ENCODE data around the gene ZSWIM5.
A peak's percentile ranks its signal among the peaks of the same experiment; 100 is the strongest.
"Not testable (repeated sequence)": the region's sequence is repeated elsewhere in the genome, so short reads cannot be mapped to it uniquely, and the experiment has no call there.

The ZSWIM5 gene

DNA sequence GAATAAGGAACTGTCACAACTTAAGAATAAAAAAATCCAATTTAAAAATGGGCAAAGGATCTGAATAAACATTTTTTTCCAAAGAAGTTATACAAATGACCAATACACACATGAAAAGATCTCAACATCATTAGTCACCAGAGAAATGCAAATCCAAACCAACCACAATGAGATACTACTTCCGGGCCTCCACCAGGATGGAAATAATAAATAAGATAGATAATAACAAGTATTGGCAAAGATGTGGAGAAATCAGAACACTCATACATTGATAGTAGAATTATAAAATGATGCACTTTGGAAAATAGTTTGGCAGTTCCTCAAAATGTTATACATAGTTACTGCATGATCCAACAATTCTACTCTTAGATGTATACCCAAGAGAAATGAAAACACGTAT lies 18.7 kb downstream of the ZSWIM5 start:
- H3K4me3 ChIP-seq (ENCODE audit: control insufficient read depth, low read depth, low read length): no peak overlapping the region
- TF ChIP-seq, protein P1, sequence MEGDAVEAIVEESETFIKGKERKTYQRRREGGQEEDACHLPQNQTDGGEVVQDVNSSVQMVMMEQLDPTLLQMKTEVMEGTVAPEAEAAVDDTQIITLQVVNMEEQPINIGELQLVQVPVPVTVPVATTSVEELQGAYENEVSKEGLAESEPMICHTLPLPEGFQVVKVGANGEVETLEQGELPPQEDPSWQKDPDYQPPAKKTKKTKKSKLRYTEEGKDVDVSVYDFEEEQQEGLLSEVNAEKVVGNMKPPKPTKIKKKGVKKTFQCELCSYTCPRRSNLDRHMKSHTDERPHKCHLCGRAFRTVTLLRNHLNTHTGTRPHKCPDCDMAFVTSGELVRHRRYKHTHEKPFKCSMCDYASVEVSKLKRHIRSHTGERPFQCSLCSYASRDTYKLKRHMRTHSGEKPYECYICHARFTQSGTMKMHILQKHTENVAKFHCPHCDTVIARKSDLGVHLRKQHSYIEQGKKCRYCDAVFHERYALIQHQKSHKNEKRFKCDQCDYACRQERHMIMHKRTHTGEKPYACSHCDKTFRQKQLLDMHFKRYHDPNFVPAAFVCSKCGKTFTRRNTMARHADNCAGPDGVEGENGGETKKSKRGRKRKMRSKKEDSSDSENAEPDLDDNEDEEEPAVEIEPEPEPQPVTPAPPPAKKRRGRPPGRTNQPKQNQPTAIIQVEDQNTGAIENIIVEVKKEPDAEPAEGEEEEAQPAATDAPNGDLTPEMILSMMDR (conservative IDR thresholded peaks at IDR 0.05; ENCODE audit: control insufficient read depth, insufficient read depth, low read depth, low read length): no peak
- DNase-seq (ENCODE audit: low read depth): peak; percentile 28

DNA sequence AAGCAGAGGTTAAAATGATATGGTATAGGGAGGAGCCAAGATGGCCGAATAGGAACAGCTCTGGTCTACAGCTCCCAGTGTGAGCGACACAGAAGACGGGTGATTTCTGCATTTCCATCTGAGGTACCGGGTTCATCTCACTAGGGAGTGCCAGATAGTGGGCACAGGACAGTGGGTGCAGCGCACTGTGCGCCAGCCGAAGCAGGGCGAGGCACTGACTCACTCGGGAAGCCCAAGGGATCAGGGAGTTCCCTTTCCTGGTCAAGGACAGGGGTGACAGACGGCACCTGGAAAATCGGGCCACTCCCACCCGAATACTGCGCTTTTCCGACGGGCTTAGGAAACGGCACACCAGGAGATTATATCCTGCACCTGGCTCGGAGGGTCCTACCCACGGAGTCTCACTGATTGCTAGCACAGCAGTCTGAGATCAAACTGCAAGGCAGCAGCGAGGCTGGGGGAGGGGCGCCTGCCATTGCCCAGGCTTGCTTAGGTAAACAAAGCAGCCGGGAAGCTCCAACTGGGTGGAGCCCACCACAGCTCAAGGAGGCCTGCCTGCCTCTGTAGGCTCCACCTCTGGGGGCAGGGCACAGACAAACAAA lies 26.4 kb downstream of the ZSWIM5 start:
- DNase-seq (ENCODE audit: low read depth); H3K4me3 ChIP-seq (ENCODE audit: control insufficient read depth, low read depth, low read length): not testable (repeated sequence)

DNA sequence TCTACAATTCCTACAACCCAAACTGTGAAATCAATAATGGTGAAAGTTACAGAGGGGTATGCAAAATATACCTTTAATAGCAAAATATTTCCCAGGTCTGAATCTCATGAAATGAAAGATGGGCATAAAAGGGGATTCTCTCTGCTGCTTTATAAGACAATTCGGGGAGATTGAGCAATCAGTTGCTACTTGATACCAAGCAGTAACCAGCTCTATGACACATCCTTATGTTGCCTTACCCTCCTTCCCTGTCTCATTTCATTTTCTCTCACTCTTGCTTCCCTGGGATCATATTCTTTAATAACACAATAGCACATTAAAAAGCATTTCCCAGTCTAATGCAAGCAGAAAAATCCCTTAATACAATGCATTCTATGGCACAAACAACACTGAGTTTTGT lies 29.0 kb downstream of the ZSWIM5 start:
- no peak overlapping the region for H3K4me3 ChIP-seq (ENCODE audit: control insufficient read depth, low read depth, low read length)
- DNase-seq (ENCODE audit: low read depth): peak; percentile 42
- TF ChIP-seq, protein P1 (conservative IDR thresholded peaks at IDR 0.05; ENCODE audit: control insufficient read depth, insufficient read depth, low read depth, low read length): no peak

DNA sequence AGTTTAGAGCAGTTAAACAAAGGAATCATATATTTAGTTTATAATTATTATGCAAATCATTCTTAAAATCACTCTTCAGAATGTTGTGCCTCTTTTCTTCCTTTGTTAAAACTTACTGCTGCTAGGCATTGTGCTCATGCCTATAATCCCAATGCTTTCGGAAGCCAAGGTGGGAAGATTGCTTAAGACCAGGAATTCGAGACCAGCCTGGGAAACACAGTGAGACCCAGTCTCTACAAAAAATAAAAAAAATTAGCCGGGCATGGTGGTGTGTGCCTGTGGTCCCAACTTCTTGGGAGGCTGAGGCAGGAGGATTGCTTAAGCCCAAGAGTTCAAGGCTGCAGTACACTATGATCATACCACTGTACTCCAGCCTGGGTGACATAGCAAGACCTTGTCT lies 33.6 kb downstream of the ZSWIM5 start:
- TF ChIP-seq, protein P1 (conservative IDR thresholded peaks at IDR 0.05; ENCODE audit: control insufficient read depth, insufficient read depth, low read depth, low read length): no peak
- H3K4me3 ChIP-seq (ENCODE audit: control insufficient read depth, low read depth, low read length): no peak overlapping the region
- no peak for DNase-seq (ENCODE audit: low read depth)

DNA sequence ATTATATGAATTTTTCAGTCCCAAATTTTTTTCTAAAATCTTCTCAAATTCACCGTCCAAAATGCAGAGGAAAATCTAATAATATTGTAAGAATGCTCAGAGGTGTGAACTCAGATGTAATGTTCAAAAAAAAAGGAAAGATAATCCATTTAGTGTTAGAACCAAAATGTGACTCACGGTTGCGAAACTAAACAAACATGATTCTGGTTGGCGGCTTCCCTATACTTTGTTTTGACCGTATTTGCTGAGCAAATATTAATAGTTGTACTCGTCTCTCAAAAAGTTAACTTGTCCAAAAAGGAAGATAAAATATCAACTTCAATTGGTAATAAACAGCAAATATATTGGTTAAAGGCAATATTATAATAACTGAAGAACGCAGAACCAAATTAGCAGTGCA lies 34.4 kb downstream of the ZSWIM5 start:
- DNase-seq (ENCODE audit: low read depth): peak; percentile 44
- TF ChIP-seq, protein P1 (conservative IDR thresholded peaks at IDR 0.05; ENCODE audit: control insufficient read depth, insufficient read depth, low read depth, low read length): no peak
- H3K4me3 ChIP-seq (ENCODE audit: control insufficient read depth, low read depth, low read length): no peak overlapping the region

DNA sequence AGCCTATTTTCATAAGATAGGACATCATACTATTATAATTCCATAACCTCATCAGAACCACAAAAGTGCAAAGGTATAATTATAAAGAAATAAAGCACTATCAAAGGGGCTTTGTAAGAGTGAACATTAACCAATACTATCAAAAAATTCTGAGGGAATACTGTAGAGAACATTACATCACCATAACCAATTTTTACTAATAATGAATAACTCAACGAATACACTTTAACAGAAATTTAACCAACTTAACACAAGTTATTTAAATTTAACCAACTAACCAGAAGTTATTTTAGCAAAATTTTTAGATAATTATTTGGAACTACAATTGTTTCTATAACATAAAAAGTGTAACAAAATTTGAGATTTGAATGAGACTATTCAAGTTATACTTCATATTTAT lies 34.8 kb downstream of the ZSWIM5 start:
- no peak overlapping the region for H3K4me3 ChIP-seq (ENCODE audit: control insufficient read depth, low read depth, low read length)
- DNase-seq (ENCODE audit: low read depth): no peak
- TF ChIP-seq, protein P1 (conservative IDR thresholded peaks at IDR 0.05; ENCODE audit: control insufficient read depth, insufficient read depth, low read depth, low read length): no peak

DNA sequence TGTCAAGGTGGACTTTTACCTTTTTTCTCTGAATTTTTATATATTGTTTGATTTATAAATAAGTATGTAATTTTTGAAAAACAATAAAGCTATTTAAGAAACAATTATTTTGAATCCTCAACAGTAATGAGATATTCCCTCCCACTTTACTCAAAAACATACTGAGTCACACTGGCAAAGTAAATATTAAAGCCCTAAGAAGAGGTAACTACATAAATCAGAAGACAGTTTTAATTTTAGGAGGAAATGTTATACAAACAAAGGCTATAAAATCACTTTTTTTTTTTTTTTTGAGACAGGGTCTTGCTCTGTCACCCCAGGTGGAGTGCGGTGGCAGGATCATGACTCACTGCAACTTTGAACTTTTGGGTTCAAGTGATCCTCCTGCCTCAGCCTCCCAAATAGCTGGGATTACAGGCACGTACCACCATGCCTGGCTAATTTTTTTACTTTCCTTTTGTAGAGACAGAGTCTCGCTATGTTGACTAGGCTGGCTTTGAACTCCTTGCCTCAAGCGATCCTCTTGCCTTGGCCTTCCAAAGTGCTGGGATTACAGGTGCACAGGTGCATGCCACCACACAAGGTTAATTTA lies 36.2 kb downstream of the ZSWIM5 start:
- no peak for DNase-seq (ENCODE audit: low read depth)
- no peak overlapping the region for H3K4me3 ChIP-seq (ENCODE audit: control insufficient read depth, low read depth, low read length)
- TF ChIP-seq, protein P1 (conservative IDR thresholded peaks at IDR 0.05; ENCODE audit: control insufficient read depth, insufficient read depth, low read depth, low read length): no peak

DNA sequence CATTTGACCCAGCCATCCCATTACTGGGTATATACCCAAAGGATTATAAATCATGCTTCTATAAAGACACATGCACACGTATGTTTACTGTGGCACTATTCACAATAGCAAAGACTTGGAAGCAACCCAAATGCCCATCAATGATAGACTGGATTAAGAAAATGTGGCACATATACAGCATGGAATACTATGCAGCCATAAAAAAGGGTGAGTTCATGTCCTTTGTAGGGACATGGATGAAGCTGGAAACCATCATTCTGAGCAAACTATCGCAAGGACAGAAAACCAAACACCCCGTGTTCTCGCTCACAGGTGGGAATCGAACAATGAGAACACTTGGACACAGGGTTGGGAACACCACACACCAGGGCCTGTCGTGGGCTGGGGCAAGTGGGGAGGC lies 38.5 kb downstream of the ZSWIM5 start:
- not testable (repeated sequence) for DNase-seq (ENCODE audit: low read depth); H3K4me3 ChIP-seq (ENCODE audit: control insufficient read depth, low read depth, low read length)

DNA sequence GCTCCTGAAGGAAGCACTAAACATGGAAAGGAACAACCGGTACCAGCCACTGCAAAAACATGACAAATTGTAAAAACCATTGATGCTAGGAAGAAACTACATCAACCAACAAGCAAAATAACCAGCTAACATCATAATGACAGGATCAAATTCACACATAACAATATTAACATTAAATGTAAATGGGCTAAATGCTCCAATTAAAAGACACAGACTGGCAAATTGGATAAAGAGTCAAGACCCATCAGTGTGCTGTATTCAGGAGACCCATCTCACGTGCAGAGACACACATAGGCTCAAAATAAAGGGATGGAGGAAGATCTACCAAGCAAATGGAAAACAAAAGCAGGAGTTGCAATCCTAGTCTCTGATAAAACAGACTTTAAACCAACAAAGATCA lies 42.1 kb downstream of the ZSWIM5 start:
- H3K4me3 ChIP-seq (ENCODE audit: control insufficient read depth, low read depth, low read length); DNase-seq (ENCODE audit: low read depth): not testable (repeated sequence)

DNA sequence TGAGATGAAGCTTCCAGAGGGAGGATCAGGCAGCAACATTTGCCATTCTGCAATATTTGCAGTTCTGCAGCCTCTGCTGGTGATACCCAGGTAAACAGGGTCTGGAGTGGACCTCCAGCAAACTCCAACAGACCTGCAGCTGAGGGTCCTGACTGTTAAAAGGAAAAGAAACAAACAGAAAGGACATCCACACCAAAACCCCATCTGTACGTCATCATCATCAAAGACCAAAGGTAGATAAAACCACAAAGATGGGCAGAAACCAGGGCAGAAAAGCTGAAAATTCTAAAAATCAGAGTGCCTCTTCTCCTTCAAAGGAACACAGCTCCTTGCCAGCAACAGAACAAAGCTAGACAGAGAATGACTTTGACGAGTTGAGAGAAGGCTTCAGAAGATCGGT lies 43.3 kb downstream of the ZSWIM5 start:
- H3K4me3 ChIP-seq (ENCODE audit: control insufficient read depth, low read depth, low read length); DNase-seq (ENCODE audit: low read depth): not testable (repeated sequence)

Data from fibroblast of mammary gland (primary cell).